Left ventricle myocardium inferior (tissue), 1 donor: ENCODE data around the gene CCDC182. TPM values are rescaled to one million over a fixed set of nuclear protein-coding genes. Genes with fewer than 3 reads are reported as not detected.

Experiments used
- DNase-seq: peaks from one replicate; pipeline ENCODE4 v3.0.0-alpha.2; 2020
- H3K27ac ChIP-seq: fragments of 200-600 bp; replicated peaks from 2 replicates; pipeline ENCODE4 v1.8.0; 2021
- H3K27me3 ChIP-seq: fragments of 200-600 bp; 2 replicates; pipeline ENCODE4 v1.8.0; 2021; ENCODE audit warnings: low read depth
- H3K36me3 ChIP-seq: fragments of 200-600 bp; 2 replicates; pipeline ENCODE4 v1.8.0; 2021
- H3K4me1 ChIP-seq: fragments of 200-600 bp; 2 replicates; pipeline ENCODE4 v1.8.0; 2021
- H3K4me3 ChIP-seq: fragments of 200-600 bp; 2 replicates; pipeline ENCODE4 v1.8.0; 2021; ENCODE audit warnings: mild to moderate bottlenecking, moderate library complexity
- H3K9me3 ChIP-seq: fragments of 200-600 bp; replicated peaks from 2 replicates; pipeline ENCODE4 v1.8.0; 2021
- intact Hi-C: fragments of 100-400 bp; cut with micrococcal nuclease; formaldehyde crosslinking; loops from one replicate; pipeline ENCODE4 v1.11.0; 2022
- total RNA-seq: library from RNA; stranded (reverse); fragmentation: NEBNext Ultra II Directional; extraction: Animal tissue kit (Norgen Biotek cat#: 25700); gene quantifications from one replicate; pipeline ENCODE4 v1.2.1, GENCODE V29; 2021
- TF ChIP-seq, protein P1 (sequence below): fragments of 200-600 bp; IDR thresholded peaks from 2 replicates; pipeline ENCODE4 v1.8.0; 2021; ENCODE audit warnings: antibody characterized with exemption, mild to moderate bottlenecking, borderline replicate concordance
- donor health status: DM: no; HTN: yes; CAD: no; lungs with severe emphysema.

CCDC182 gene
- total RNA-seq, 1 donor from 2014 or later = not detected

DNA sequence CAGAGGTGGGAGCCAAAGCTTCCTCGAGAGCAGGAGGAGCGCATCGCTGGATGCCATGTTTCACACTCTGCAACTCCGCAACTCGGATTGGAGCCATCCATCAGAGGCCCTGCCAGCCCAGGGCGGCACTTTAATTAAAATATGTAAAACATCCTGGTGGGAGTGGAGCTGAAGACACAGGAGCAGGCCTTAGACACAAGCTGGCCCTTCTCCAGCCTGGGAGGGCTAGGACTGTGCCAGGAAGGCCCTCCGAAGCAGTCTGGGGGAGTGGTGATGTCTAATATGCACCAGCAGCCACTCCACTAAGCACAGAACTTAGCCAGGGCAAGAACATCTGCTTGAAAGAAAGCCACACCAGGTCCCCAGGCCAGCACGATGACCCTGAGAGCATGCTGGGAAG lies 5.8 kb upstream of the CCDC182 start:
- Histone ChIP-seq H3K4me3 (no peak overlapping the region), H3K4me1 (peaks cover 4% of the 10 kb centered on the region), H3K27me3 (peaks cover 18% of the 10 kb centered on the region), H3K9me3 (no peaks in the 10 kb centered on the region), H3K36me3 (no peaks in the 10 kb centered on the region), H3K27ac (peak overlapping the region; percentile 39)
- no peak for DNase-seq
- TF ChIP-seq, protein P1, sequence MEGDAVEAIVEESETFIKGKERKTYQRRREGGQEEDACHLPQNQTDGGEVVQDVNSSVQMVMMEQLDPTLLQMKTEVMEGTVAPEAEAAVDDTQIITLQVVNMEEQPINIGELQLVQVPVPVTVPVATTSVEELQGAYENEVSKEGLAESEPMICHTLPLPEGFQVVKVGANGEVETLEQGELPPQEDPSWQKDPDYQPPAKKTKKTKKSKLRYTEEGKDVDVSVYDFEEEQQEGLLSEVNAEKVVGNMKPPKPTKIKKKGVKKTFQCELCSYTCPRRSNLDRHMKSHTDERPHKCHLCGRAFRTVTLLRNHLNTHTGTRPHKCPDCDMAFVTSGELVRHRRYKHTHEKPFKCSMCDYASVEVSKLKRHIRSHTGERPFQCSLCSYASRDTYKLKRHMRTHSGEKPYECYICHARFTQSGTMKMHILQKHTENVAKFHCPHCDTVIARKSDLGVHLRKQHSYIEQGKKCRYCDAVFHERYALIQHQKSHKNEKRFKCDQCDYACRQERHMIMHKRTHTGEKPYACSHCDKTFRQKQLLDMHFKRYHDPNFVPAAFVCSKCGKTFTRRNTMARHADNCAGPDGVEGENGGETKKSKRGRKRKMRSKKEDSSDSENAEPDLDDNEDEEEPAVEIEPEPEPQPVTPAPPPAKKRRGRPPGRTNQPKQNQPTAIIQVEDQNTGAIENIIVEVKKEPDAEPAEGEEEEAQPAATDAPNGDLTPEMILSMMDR = no peak
- intact Hi-C loops = no loop called here

DNA sequence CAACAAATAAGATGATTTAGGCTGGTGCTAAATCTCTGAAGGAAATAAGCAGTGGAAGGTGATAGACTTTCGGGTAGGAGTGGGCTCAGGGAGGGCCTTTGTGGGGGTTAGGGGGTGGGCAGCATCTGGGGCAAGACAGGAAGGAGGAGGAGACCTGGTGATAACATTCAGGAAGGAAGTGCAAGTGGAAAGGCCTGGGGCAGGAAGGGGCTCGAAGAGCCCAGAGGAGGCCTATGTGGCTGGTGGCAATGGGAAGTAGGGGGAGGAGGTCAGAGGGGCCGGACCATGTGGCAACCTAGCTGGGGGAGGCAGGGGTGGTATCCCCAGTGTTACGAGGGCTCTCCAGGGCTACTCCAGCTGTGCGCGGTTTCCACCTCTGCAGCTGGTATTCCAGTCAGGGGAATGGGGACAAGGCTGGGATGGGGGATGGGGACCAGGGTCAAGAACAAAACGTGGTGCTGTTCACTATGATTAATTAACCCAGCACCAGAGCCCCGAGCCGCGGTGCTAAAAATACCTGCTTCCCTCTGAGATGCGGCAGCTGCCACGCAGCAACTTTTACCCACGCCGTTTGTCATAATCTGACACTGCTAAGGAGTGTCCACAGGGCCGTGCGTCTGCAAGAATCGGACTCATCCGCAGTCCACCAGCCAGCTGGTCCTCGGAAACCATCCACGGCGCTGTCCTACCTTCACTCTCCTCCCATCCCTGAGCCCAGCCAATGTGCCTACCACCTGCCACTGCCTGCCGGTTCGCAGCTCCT lies 5.2 kb upstream of the CCDC182 start:
- intact Hi-C loops = no loop called here
- no peak for DNase-seq
- TF ChIP-seq, protein P1 = no peak

DNA sequence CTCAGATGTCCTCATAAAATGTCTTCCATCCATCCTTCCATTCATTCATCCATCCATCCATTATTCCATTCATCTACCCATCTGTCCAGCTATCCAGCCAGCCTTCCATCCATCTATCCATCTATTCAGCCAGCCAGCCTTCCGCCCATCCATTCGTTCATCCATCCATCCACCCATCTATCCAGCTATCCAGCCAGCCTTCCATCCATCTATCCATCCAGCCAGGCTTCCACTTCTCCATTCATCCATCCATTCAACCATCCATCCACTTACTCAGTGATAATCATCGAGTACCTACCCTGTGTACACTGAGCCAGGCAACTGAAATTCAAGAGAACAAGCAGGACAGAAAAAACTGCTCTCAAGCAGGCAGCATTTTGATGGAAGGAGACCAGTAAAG lies 4.6 kb upstream of the CCDC182 start:
- H3K36me3 ChIP-seq = no peaks in the 10 kb centered on the region
- no peak overlapping the region for H3K27ac ChIP-seq
- no peak for DNase-seq
- H3K27me3 ChIP-seq = peaks cover 27% of the 10 kb centered on the region
- intact Hi-C loops = loop anchor here (10.0 kb wide), 2 partner anchors 505 to 615 kb away; no protein-coding TSS in a partner anchor
- TF ChIP-seq, protein P1 = no peak
- H3K9me3 ChIP-seq = no peaks in the 10 kb centered on the region
- no peak overlapping the region for H3K4me3 ChIP-seq
- peaks cover 4% of the 10 kb centered on the region for H3K4me1 ChIP-seq

More for the DNA sequence above, 5.2 kb upstream of the CCDC182 start:
- Histone ChIP-seq H3K27ac (peak overlapping the region; percentile 39), H3K27me3 (peaks cover 21% of the 10 kb centered on the region), H3K4me3 (no peak overlapping the region), H3K9me3 (no peaks in the 10 kb centered on the region), H3K4me1 (peaks cover 4% of the 10 kb centered on the region), H3K36me3 (no peaks in the 10 kb centered on the region)

DNA sequence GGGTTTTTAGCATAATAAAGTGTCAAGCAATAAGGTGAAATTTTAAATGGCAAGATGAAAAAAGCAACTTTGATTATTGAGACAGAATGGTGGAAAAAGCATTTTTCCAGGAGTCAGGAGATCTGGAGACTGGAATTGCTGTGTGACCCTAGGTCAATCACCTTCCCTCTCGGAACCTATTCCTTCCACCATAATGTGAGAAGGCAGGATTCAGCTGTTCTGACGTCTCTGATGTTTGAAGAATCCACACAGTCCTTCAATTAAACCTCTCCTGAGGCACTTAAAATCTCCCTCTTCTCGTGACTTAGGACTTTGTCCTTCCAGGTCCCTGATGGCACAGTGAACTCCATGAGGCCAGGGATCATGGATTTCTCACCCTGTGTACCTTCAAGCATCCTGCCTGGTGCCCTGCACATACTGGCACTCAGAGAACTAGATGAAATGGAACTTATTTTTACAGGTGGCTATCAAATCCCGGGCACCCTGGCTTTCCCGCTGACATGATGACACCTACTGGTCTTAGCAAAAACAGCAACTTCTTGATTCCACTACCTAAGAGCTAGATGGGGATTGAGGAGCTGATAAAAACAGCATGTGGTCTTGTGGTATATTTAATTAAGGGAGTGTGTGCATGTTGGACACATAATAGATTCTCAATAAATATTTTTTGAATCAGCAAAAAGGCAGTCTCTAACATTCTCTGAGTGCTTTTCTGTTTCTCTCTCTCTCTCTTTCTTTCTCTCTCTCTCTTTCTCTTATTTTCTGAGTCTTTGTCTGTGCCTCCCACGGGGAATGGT lies 2.3 kb upstream of the CCDC182 start:
- Histone ChIP-seq H3K27ac (no peak overlapping the region), H3K36me3 (no peaks in the 10 kb centered on the region), H3K27me3 (peaks cover 39% of the 10 kb centered on the region), H3K4me3 (no peak overlapping the region), H3K9me3 (no peaks in the 10 kb centered on the region), H3K4me1 (peaks cover 4% of the 10 kb centered on the region)
- intact Hi-C loops = loop anchor here (10.0 kb wide), 2 partner anchors 503 to 613 kb away; no protein-coding TSS in a partner anchor
- TF ChIP-seq, protein P1 = peak; percentile 84
- no peak for DNase-seq

DNA sequence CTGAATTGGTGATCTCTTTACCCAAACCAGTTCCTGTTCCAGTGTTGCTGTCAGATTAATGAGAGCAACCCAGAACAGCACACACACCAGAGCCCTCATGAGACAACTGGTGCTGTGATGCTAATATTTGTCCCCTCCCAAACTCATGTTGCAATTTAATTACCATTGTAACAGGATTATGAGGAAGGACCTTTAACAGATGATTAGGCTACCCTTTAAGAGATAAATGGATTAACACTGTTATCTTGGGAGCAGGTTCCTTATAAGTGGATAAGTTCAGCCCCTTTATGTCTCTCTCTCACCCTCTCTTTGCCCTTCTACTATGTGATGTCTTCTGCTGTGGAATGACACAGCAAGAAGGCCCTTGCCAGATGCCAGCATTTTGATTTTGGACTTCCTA lies 1.1 kb upstream of the CCDC182 start:
- DNase-seq = no peak
- TF ChIP-seq, protein P1 = no peak
- H3K27me3 ChIP-seq = peaks cover 50% of the 10 kb centered on the region
- no peak overlapping the region for H3K4me3 ChIP-seq
- no peaks in the 10 kb centered on the region for H3K36me3 ChIP-seq
- H3K27ac ChIP-seq = no peak overlapping the region
- intact Hi-C loops = loop anchor here (10.0 kb wide), 2 partner anchors 501 to 611 kb away; no protein-coding TSS in a partner anchor
- no peaks in the 10 kb centered on the region for H3K9me3 ChIP-seq
- peaks cover 3% of the 10 kb centered on the region for H3K4me1 ChIP-seq
